Gastrocnemius medialis (tissue), 4 donors: ENCODE results near the gene CARMIL3. TPM values are rescaled to one million over a fixed set of nuclear protein-coding genes. Genes with fewer than 3 reads are reported as not detected.

Experiments used
- ATAC-seq, 2 donors: fragments of 150-250 bp; one replicate each; pipeline ENCODE4 v1.9.1; 2016
- DNase-seq, 2 donors: peaks; one replicate each; pipeline ENCODE4 v3.0.0-alpha.2; 2019
- H3K27ac ChIP-seq, 4 donors: fragments of 200-600 bp; sonication (generic); 1 replicate in 1 of 4; 2 replicates in 3 of 4; pipeline ENCODE4 v1.5.1; 2016 to 2018; ENCODE audit warnings: mild to moderate bottlenecking in 2 of 4, moderate library complexity in 1 of 4
- H3K27me3 ChIP-seq, 3 donors: fragments of 200-600 bp; sonication (generic) in 2 of 3; 1 replicate in 1 of 3; 2 replicates in 2 of 3; pipeline versions ENCODE4 v1.5.1 to v1.6.0; 2016 to 2019; ENCODE audit warnings: mild to moderate bottlenecking in 1 of 3, moderate library complexity in 1 of 3
- H3K36me3 ChIP-seq, 2 donors: fragments of 200-600 bp; sonication (generic) in 1 of 2; one replicate each; pipeline ENCODE4 v1.5.1; 2017 to 2018
- H3K4me1 ChIP-seq, 2 donors: fragments of 200-600 bp; sonication (generic) in 1 of 2; one replicate each; pipeline ENCODE4 v1.5.1; 2016 to 2017; ENCODE audit warnings: mild to moderate bottlenecking in 2 of 2
- H3K4me3 ChIP-seq, 4 donors: fragments of 200-600 bp; sonication (generic) in 3 of 4; 1 replicate in 1 of 4; 2 replicates in 3 of 4; pipeline ENCODE4 v1.5.1; 2016 to 2019; ENCODE audit warnings: mild to moderate bottlenecking in 2 of 4
- H3K9me3 ChIP-seq, 3 donors: fragments of 200-600 bp; sonication (generic) in 2 of 3; 1 replicate in 1 of 3; 2 replicates in 2 of 3; pipeline ENCODE4 v1.5.1; 2016 to 2019
- CTCF ChIP-seq, 5 experiments: fragments of 450-650 bp in 3 of 5; fragments of 200-600 bp in 2 of 5; sonication (generic) in 2 of 5; IDR thresholded peaks in 4 of 5; conservative IDR thresholded peaks in 1 of 5; 1 replicate in 4 of 5; 2 replicates in 1 of 5; pipeline ENCODE4 v1.5.1; 2016 to 2019; ENCODE audit warnings: antibody characterized with exemption in 5 of 5, mild to moderate bottlenecking in 3 of 5, moderate library complexity in 3 of 5
- POLR2A ChIP-seq, 2 donors: fragments of 450-650 bp; IDR thresholded peaks; one replicate each; pipeline ENCODE4 v1.6.1; 2017; ENCODE audit warnings: antibody characterized with exemption in 2 of 2, mild to moderate bottlenecking in 2 of 2, moderate library complexity in 2 of 2
- in situ Hi-C, 4 donors: fragments of 200-750 bp; cut with MboI; loops; one replicate each; pipeline versions ENCODE4 v1.15.0 to v1.8.0; 2017; ENCODE audit warnings: low sequenced_read_pairs in 4 of 4
- intact Hi-C: fragments of 100-400 bp; cut with DNase I; formaldehyde crosslinking; loops from one replicate; pipeline ENCODE4 v1.15.1; 2023; ENCODE audit warnings: low total_unique reads
- total RNA-seq, 4 donors: library from RNA; depleted of rRNA; stranded (reverse); fragments of >200 nt; gene quantifications; one replicate each; pipeline versions ENCODE4 v1.1.0 to v1.2.3, GENCODE V29; 2016

The CARMIL3 gene
- total RNA-seq, 4 donors from 2014 or later: 0.04 to 0.31 TPM; not detected in 2

- Histone ChIP-seq H3K36me3 (no peaks in the 10 kb centered on the region), H3K4me3 (no peak overlapping the region), H3K27me3 (peaks cover 17 to 19% (median 18%) of the 10 kb centered on the region in 3 donors), H3K4me1 (no peaks in the 10 kb centered on the region), H3K9me3 (no peaks in the 10 kb centered on the region), H3K27ac (no peak overlapping the region)
- intact Hi-C loops (no loop called here), in situ Hi-C loops (no loop called here)
- DNase-seq (no peak), ATAC-seq (no peak)
- TF ChIP-seq POLR2A (IDR thresholded peaks at IDR 0.05): no peak
Observed at GRCh38 chr14:24071836-24072430, 20.1 kb downstream of the CARMIL3 start.

GRCh38 chr14:24072436-24072835 lies 20.6 kb downstream of the CARMIL3 start:
- Histone ChIP-seq H3K9me3 (no peaks in the 10 kb centered on the region), H3K27me3 (peaks cover 17 to 19% (median 18%) of the 10 kb centered on the region in 3 donors), H3K4me3 (no peak overlapping the region), H3K4me1 (no peaks in the 10 kb centered on the region), H3K27ac (no peak overlapping the region), H3K36me3 (no peaks in the 10 kb centered on the region)
- DNase-seq (no peak), ATAC-seq (no peak)
- no peak for TF ChIP-seq POLR2A (IDR thresholded peaks at IDR 0.05)
- no peak for TF ChIP-seq CTCF (IDR thresholded peaks at IDR 0.05 in 4 of 5, conservative IDR thresholded peaks at IDR 0.05 in 1 of 5)
- intact Hi-C loops: no loop called here
- in situ Hi-C loops: no loop called here

GRCh38 chr14:24072881-24073877 lies 21.4 kb downstream of the CARMIL3 start:
- DNase-seq: no peak
- Histone ChIP-seq H3K27me3 (peaks cover 17 to 19% (median 18%) of the 10 kb centered on the region in 3 donors), H3K4me1 (no peaks in the 10 kb centered on the region), H3K9me3 (no peaks in the 10 kb centered on the region), H3K4me3 (no peak overlapping the region), H3K27ac (no peak overlapping the region), H3K36me3 (no peaks in the 10 kb centered on the region)
- TF ChIP-seq POLR2A (IDR thresholded peaks at IDR 0.05) (no peak), CTCF (IDR thresholded peaks at IDR 0.05 in 4 of 5, conservative IDR thresholded peaks at IDR 0.05 in 1 of 5) (no peak)
- in situ Hi-C loops: no loop called here
- intact Hi-C loops: no loop called here
- ATAC-seq: no peak

GRCh38 chr14:24074625-24075484 lies 23.0 kb downstream of the CARMIL3 start:
- intact Hi-C loops: no loop called here
- Histone ChIP-seq H3K27me3 (peaks cover 17 to 19% (median 18%) of the 10 kb centered on the region in 3 donors), H3K27ac (no peak overlapping the region), H3K4me3 (no peak overlapping the region), H3K9me3 (no peaks in the 10 kb centered on the region), H3K36me3 (no peaks in the 10 kb centered on the region), H3K4me1 (no peaks in the 10 kb centered on the region)
- ATAC-seq (no peak), DNase-seq (no peak)
- TF ChIP-seq CTCF (IDR thresholded peaks at IDR 0.05 in 4 of 5, conservative IDR thresholded peaks at IDR 0.05 in 1 of 5) (no peak), POLR2A (IDR thresholded peaks at IDR 0.05) (no peak)
- in situ Hi-C loops: no loop called here
